GM12878 (cell line): ENCODE data around the gene TMEM209. TPM values are rescaled to one million over a fixed set of nuclear protein-coding genes. Genes with fewer than 3 reads are reported as not detected.

ENCODE experiments used
- ASH2L ChIP-seq: fragments of 300-600, 200-600 bp; sonication (generic); IDR thresholded peaks from 2 replicates; pipeline ENCODE4 v1.6.1; 2017; ENCODE audit warnings: low read depth, mild to moderate bottlenecking, borderline replicate concordance
- CREB1 ChIP-seq: IDR thresholded peaks from 2 replicates; pipeline ENCODE4 v1.6.1; 2012; ENCODE audit warnings: low read depth, mild to moderate bottlenecking, inconsistent platforms
- CUX1 ChIP-seq: IDR thresholded peaks from 2 replicates; pipeline ENCODE4 v1.6.1; 2012; ENCODE audit warnings: improper control_type of control experiment, low read depth, low read length; ENCODE audit not compliant: insufficient replicate concordance
- EGR1 ChIP-seq, 2 experiments: IDR thresholded peaks; 1 replicate in 1 of 2; 2 replicates in 1 of 2; pipeline ENCODE4 v1.6.1; 2011 to 2012; ENCODE audit warnings: low read depth in 2 of 2, low read length in 2 of 2, borderline replicate concordance in 1 of 2, mild to moderate bottlenecking in 1 of 2, moderate library complexity in 1 of 2
- ETV6 ChIP-seq, 2 experiments: fragments of 450-650 bp in 1 of 2; IDR thresholded peaks in 1 of 2; conservative IDR thresholded peaks in 1 of 2; 2 replicates each; pipeline ENCODE4 v1.6.1; 2014; ENCODE audit warnings: antibody characterized with exemption in 1 of 2, borderline replicate concordance in 1 of 2, low read depth in 1 of 2, mild to moderate bottlenecking in 1 of 2, moderate library complexity in 1 of 2
- IRF4 ChIP-seq: IDR thresholded peaks from 2 replicates; pipeline ENCODE4 v1.6.1; 2011; ENCODE audit warnings: low read depth, low read length
- JUNB ChIP-seq: IDR thresholded peaks from 2 replicates; pipeline ENCODE4 v1.6.1; 2016; ENCODE audit warnings: antibody characterized with exemption, mild to moderate bottlenecking
- KDM1A ChIP-seq: fragments of 200-600 bp; sonication (generic); IDR thresholded peaks from 2 replicates; pipeline ENCODE4 v1.6.1; 2016; ENCODE audit warnings: borderline replicate concordance
- MYB ChIP-seq: fragments of 150-350 bp; IDR thresholded peaks from 2 replicates; pipeline ENCODE4 v1.6.1; 2014; ENCODE audit warnings: mild to moderate bottlenecking, low read depth, low read length, borderline replicate concordance
- PAX8 ChIP-seq: fragments of 450-650 bp; IDR thresholded peaks from 2 replicates; pipeline ENCODE4 v1.6.1; 2017; ENCODE audit warnings: mild to moderate bottlenecking, moderate library complexity
- PKNOX1 ChIP-seq: fragments of 450-650 bp; IDR thresholded peaks from 2 replicates; pipeline ENCODE4 v1.6.1; 2016; ENCODE audit warnings: mild to moderate bottlenecking
- SP1 ChIP-seq: IDR thresholded peaks from one replicate; pipeline ENCODE4 v1.6.1; 2011; ENCODE audit warnings: low read depth, low read length
- ZBED1 ChIP-seq: IDR thresholded peaks from 2 replicates; pipeline ENCODE4 v1.6.1; 2016; ENCODE audit warnings: borderline replicate concordance
- polyA plus RNA-seq, 11 experiments: library from polyadenylated mRNA; depleted of rRNA in 4 of 11; unstranded in 6 of 11; stranded (reverse) in 5 of 11; fragments of >200 nt; fragmentation: Nextera tagmentation in 4 of 11; fragmentation: Illumina TruSeq in 1 of 11; extraction: Ambion mirVana in 4 of 11; extraction: Trizol in 1 of 11; gene quantifications; 1 replicate in 1 of 11; 2 replicates in 10 of 11; pipeline versions ENCODE4 v1.2.1 to v1.2.3, GENCODE V29; 2011 to 2016; ENCODE audit warnings: inconsistent platforms in 2 of 11, missing spikeins in 2 of 11, low read depth in 1 of 11
- total RNA-seq, 4 experiments: library from RNA; depleted of rRNA in 3 of 4; stranded (reverse); fragments of >200 nt in 3 of 4; fragmentation: Illumina TruSeq in 1 of 4; extraction: Trizol in 1 of 4; gene quantifications; 2 replicates each; pipeline versions ENCODE4 v1.2.1 to v1.2.3, GENCODE V29; 2013 to 2021

The TMEM209 gene
- total and polyA plus RNA-seq, 10 of the 15 experiments (the other 5 are each of a cell fraction or from before 2014, with no cell fraction given) = 22.1 to 41.2 (median 35.1) TPM

GRCh38 chr7:130182990-130183389 lies 22.2 kb downstream of the TMEM209 start (continued):
- TF ChIP-seq CUX1 (no peak), ETV6 (conservative IDR thresholded peaks at IDR 0.05 in 1 of 2, IDR thresholded peaks at IDR 0.05 in 1 of 2; ENCODE audit: borderline replicate concordance in 1 of 2, low read depth in 1 of 2) (0 out of 4 replicates have a peak, but pooled peaks of 1 of the 2 experiments have one; percentile 19), PAX8 (no peak), EGR1 (IDR thresholded peaks at IDR 0.05; ENCODE audit: borderline replicate concordance in 1 of 2, low read depth in 2 of 2, low read length in 2 of 2) (no peak), CREB1 (0 out of 2 replicates have a peak, but pooled peaks have one; percentile 10), ASH2L (no peak), PKNOX1 (no peak), JUNB (peak; percentile 88), ZBED1 (0 out of 2 replicates have a peak, but pooled peaks have one; percentile 34), SP1 (no peak), KDM1A (no peak), IRF4 (peak; percentile 88), MYB (no peak)
